Upper lobe of left lung (tissue), 6 donors: Measurements from ENCODE around the gene MPDZ. TPM values are rescaled to one million over a fixed set of nuclear protein-coding genes. Genes with fewer than 3 reads are reported as not detected.

Source experiments
- ATAC-seq, 2 donors: fragments of 200-7000 bp; cut with Tn5 transposase; one replicate each; pipeline ENCODE4 v1.9.1; 2022; ENCODE audit warnings: mild to moderate bottlenecking in 2 of 2, moderate library complexity in 2 of 2; ENCODE audit not compliant: low FRiP score in 2 of 2
- DNase-seq, 2 donors: peaks; one replicate each; pipeline ENCODE4 v3.0.0-alpha.2; 2019 to 2020
- H3K27ac ChIP-seq, 4 donors: fragments of 200-600 bp; sonication (generic); one replicate each; pipeline ENCODE4 v1.5.1; 2016 to 2019
- H3K27me3 ChIP-seq, 4 donors: fragments of 200-600 bp; sonication (generic); one replicate each; pipeline ENCODE4 v1.5.1; 2017 to 2019
- H3K36me3 ChIP-seq, 4 donors: fragments of 200-600 bp; sonication (generic); one replicate each; pipeline ENCODE4 v1.5.1; 2016 to 2019
- H3K4me1 ChIP-seq, 4 donors: fragments of 200-600 bp; sonication (generic); one replicate each; pipeline ENCODE4 v1.5.1; 2018 to 2019
- H3K4me3 ChIP-seq, 4 donors: fragments of 200-600 bp; sonication (generic); one replicate each; pipeline ENCODE4 v1.5.1; 2017 to 2019; ENCODE audit warnings: mild to moderate bottlenecking in 2 of 4, moderate library complexity in 1 of 4
- H3K9me3 ChIP-seq, 4 donors: fragments of 200-600 bp; sonication (generic); one replicate each; pipeline ENCODE4 v1.5.1; 2018 to 2019
- CTCF ChIP-seq, 6 experiments: fragments of 450-650 bp in 4 of 6; fragments of 200-600 bp in 2 of 6; sonication (generic) in 2 of 6; IDR thresholded peaks; one replicate each; pipeline ENCODE4 v1.5.1; 2016 to 2019; ENCODE audit warnings: antibody characterized with exemption in 6 of 6
- EP300 ChIP-seq, 4 donors: sonication (generic); formaldehyde crosslinking; IDR thresholded peaks; one replicate each; pipeline ENCODE4 v1.5.1; 2017; ENCODE audit warnings: antibody characterized with exemption in 4 of 4, control low read depth in 2 of 4
- POLR2A ChIP-seq, 4 donors: fragments of 450-650 bp; IDR thresholded peaks; one replicate each; pipeline ENCODE4 v1.5.1; 2016 to 2017; ENCODE audit warnings: antibody characterized with exemption in 4 of 4, mild to moderate bottlenecking in 2 of 4
- POLR2AphosphoS5 ChIP-seq, 2 donors: sonication (generic); formaldehyde crosslinking; IDR thresholded peaks; one replicate each; pipeline ENCODE4 v1.5.1; 2017; ENCODE audit warnings: antibody characterized with exemption in 2 of 2
- WGBS, 2 donors: methylation state at CpG; one replicate each; pipeline ENCODE4 v1.1.5; 2017 to 2018; 5-methylcytosine and 5-hydroxymethylcytosine counted together
- total RNA-seq, 6 donors: library from RNA; depleted of rRNA in 4 of 6; stranded (reverse); fragments of >200 nt in 4 of 6; gene quantifications; one replicate each; pipeline versions ENCODE4 v1.1.0 to v1.2.1, GENCODE V29; 2016 to 2021
- donor health status: DM: no; HTN: no; CAD: no; lungs with moderate emphysema.
- donor health status: DM: no; HTN: yes; CAD: no; lungs with severe emphysema.

The MPDZ gene
- total RNA-seq, 6 donors from 2014 or later, result 13.6 to 49.2 (median 27.8) TPM

GRCh38 chr9:13131991-13132390, 147.5 kb downstream of the MPDZ start:
- TF ChIP-seq EP300 (IDR thresholded peaks at IDR 0.05) (no peak), POLR2A (IDR thresholded peaks at IDR 0.05) (no peak), CTCF (IDR thresholded peaks at IDR 0.05) (no peak), POLR2AphosphoS5 (IDR thresholded peaks at IDR 0.05) (no peak)
- Histone ChIP-seq H3K27ac (no peak overlapping the region), H3K27me3 (no peaks in the 10 kb centered on the region), H3K9me3 (no peaks in the 10 kb centered on the region), H3K4me3 (no peak overlapping the region), H3K4me1 (no peaks in the 10 kb centered on the region), H3K36me3 (peaks cover 0 to 62% (median 7%) of the 10 kb centered on the region in 4 donors)
- 92 to 94% methylated on average over 3 of the region's 3 CpGs for WGBS, 2 donors
- ATAC-seq (no peak), DNase-seq (no peak)

DNA sequence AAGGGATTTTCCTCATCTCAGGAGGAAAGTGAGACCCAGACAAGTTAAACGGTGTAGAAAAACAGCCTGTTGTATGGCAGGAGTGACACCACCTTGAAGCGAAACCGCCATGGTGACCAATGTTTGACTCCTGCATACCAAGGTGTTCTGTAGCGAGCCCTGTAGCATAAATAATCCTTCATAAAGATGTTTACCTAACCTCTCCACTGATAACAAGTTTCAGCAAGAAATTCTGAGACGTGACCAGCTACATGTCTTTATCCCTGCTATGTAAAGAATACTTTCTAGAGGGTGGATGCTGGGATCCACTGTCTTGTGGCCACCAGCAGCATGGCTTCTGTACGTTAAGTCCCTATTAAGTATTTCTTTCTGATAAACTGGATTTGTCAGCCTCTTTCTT, 148.1 kb downstream of the MPDZ start:
- no peak for DNase-seq
- TF ChIP-seq CTCF (IDR thresholded peaks at IDR 0.05), result no peak
- no peak for TF ChIP-seq POLR2A (IDR thresholded peaks at IDR 0.05)
- TF ChIP-seq EP300 (IDR thresholded peaks at IDR 0.05), result no peak
- TF ChIP-seq POLR2AphosphoS5 (IDR thresholded peaks at IDR 0.05), result no peak
- Histone ChIP-seq H3K36me3 (peaks cover 0 to 58% (median 7%) of the 10 kb centered on the region in 4 donors), H3K27ac (no peak overlapping the region), H3K27me3 (no peaks in the 10 kb centered on the region), H3K9me3 (no peaks in the 10 kb centered on the region), H3K4me1 (no peaks in the 10 kb centered on the region), H3K4me3 (no peak overlapping the region)
- no peak for ATAC-seq
- 69 to 77% methylated on average over 6 of the region's 6 CpGs for WGBS, 2 donors

DNA sequence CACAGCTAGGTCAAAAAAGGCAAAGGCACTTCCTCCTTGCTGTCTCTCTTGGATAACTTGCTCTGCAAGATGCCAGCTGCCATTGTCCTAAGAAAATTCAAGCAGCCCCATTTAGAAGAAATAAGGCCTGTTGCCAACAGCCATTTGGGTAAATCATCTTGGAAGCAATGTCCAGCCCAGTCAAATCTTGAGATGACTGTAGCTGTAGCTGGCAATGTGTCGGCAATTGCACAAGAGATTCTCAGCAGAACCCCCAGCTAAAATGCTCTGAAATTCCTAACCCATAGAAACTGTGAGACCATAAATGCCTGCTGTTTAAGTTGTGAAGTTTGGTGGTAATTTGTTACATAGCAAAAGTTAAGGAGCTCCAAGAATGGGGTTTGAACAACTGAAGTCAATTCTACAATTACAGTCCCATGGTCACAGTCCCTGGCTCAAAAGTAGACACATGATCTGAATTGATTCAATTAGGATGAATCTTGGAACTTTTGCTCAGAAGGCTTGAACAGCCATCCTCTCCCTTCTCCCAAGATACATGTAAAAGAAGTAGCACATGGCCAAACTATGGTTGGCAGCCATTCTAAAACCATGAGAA, 151.1 kb downstream of the MPDZ start:
- TF ChIP-seq POLR2A (IDR thresholded peaks at IDR 0.05), result no peak
- no peak for TF ChIP-seq EP300 (IDR thresholded peaks at IDR 0.05)
- TF ChIP-seq CTCF (IDR thresholded peaks at IDR 0.05), result no peak
- no peak for TF ChIP-seq POLR2AphosphoS5 (IDR thresholded peaks at IDR 0.05)
- Histone ChIP-seq H3K4me1 (no peaks in the 10 kb centered on the region), H3K27ac (no peak overlapping the region), H3K36me3 (peaks cover 0 to 44% (median 2%) of the 10 kb centered on the region in 4 donors), H3K9me3 (no peaks in the 10 kb centered on the region), H3K4me3 (no peak overlapping the region), H3K27me3 (no peaks in the 10 kb centered on the region)
- DNase-seq (no peak), ATAC-seq (no peak)
- 73 to 100% methylated on average over 1 of the region's 1 CpG for WGBS, 2 donors

GRCh38 chr9:13127131-13127530, 152.4 kb downstream of the MPDZ start:
- WGBS, 2 donors, result 88 to 91% methylated on average over 3 of the region's 3 CpGs
- Histone ChIP-seq H3K4me3 (no peak overlapping the region), H3K27me3 (no peaks in the 10 kb centered on the region), H3K36me3 (peaks cover 0 to 50% (median 5%) of the 10 kb centered on the region in 4 donors), H3K9me3 (no peaks in the 10 kb centered on the region), H3K4me1 (no peaks in the 10 kb centered on the region), H3K27ac (no peak overlapping the region)
- no peak for ATAC-seq
- TF ChIP-seq EP300 (IDR thresholded peaks at IDR 0.05), result no peak
- no peak for TF ChIP-seq CTCF (IDR thresholded peaks at IDR 0.05)
- no peak for TF ChIP-seq POLR2AphosphoS5 (IDR thresholded peaks at IDR 0.05)
- no peak for TF ChIP-seq POLR2A (IDR thresholded peaks at IDR 0.05)
- no peak for DNase-seq

GRCh38 chr9:13125261-13125660, 154.2 kb downstream of the MPDZ start:
- H3K36me3 ChIP-seq, result peaks cover 0 to 52% (median 7%) of the 10 kb centered on the region in 4 donors
- H3K4me1 ChIP-seq, result no peaks in the 10 kb centered on the region

More at GRCh38 chr9:13125261-13125660, 154.2 kb downstream of the MPDZ start:
- H3K27ac ChIP-seq, result no peak overlapping the region
- H3K4me3 ChIP-seq, result no peak overlapping the region
- H3K9me3 ChIP-seq, result no peaks in the 10 kb centered on the region
- no peak for DNase-seq
- ATAC-seq, result no peak
- no peaks in the 10 kb centered on the region for H3K27me3 ChIP-seq
- TF ChIP-seq POLR2A (IDR thresholded peaks at IDR 0.05), result no peak
- no peak for TF ChIP-seq EP300 (IDR thresholded peaks at IDR 0.05)
- no peak for TF ChIP-seq POLR2AphosphoS5 (IDR thresholded peaks at IDR 0.05)
